SK-N-SH treated with all-trans-retinoic acid at 6 μM for 48 hours (cell line): ENCODE measurements around the gene IL1B.

Experiments used
- OSR1 ChIP-seq: fragments of 250-450 bp; sonication (Bioruptor Pico); IDR thresholded peaks from 2 replicates; pipeline ENCODE4 v1.8.0; 2022; ENCODE audit warnings: moderate library complexity, mild to moderate bottlenecking, inconsistent platforms
- PPARA ChIP-seq: fragments of 250-450 bp; sonication (Bioruptor Pico); IDR thresholded peaks from 2 replicates; pipeline ENCODE4 v1.5.0; 2020; ENCODE audit warnings: mild to moderate bottlenecking, borderline replicate concordance
- ZFP30 ChIP-seq: fragments of 450-650 bp; formaldehyde crosslinking; IDR thresholded peaks from 2 replicates; pipeline ENCODE4 v1.5.0; 2022; ENCODE audit warnings: mild to moderate bottlenecking, moderate library complexity
- TF ChIP-seq, protein P1 (sequence below): fragments of 250-450 bp; sonication (Bioruptor Pico); IDR thresholded peaks from 2 replicates; pipeline ENCODE4 v1.5.1; 2021; ENCODE audit warnings: mild to moderate bottlenecking, moderate library complexity

DNA sequence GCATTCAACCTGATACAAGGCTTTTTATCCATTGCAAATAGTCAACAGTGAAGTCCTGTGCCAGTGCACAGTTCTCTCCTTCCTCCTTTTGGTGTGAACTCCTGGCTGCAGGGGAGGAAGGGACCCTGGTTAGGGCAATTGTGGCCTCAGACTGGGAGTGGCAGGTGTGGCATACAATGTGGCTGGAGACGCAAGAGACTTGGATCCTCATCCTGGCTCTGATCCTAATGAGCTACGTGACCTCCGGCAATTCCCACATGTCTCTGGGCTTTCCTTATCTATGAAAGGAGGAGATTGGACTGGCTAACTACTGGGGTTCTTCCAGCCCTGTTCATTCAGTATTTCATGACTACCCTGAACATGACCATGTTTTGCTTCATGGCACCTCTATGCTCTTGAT, 41.7 kb downstream of the IL1B start:
- TF ChIP-seq OSR1 (CRISPR knock-in tag) (no peak), PPARA (no peak), ZFP30 (no peak)
- TF ChIP-seq, protein P1, sequence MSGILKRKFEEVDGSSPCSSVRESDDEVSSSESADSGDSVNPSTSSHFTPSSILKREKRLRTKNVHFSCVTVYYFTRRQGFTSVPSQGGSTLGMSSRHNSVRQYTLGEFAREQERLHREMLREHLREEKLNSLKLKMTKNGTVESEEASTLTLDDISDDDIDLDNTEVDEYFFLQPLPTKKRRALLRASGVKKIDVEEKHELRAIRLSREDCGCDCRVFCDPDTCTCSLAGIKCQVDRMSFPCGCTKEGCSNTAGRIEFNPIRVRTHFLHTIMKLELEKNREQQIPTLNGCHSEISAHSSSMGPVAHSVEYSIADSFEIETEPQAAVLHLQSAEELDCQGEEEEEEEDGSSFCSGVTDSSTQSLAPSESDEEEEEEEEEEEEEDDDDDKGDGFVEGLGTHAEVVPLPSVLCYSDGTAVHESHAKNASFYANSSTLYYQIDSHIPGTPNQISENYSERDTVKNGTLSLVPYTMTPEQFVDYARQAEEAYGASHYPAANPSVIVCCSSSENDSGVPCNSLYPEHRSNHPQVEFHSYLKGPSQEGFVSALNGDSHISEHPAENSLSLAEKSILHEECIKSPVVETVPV (CRISPR knock-in tag), result no peak
